GM23338 (cell line): ENCODE results near the gene DTD2. TPM values are rescaled to one million over a fixed set of nuclear protein-coding genes. Genes with fewer than 3 reads are reported as not detected.

ENCODE experiments used
- ATAC-seq: fragments of 200-7000 bp; cut with Tn5 transposase; 3 replicates; pipeline ENCODE4 v1.9.1; 2020
- DNase-seq: peaks from one replicate; pipeline ENCODE4 v3.0.0-alpha.2; 2015; ENCODE audit warnings: low spot score
- H2AFZ ChIP-seq: fragments of 200-600 bp; sonication (generic); 2 replicates; pipeline ENCODE4 v1.8.0; 2016; ENCODE audit warnings: antibody characterized with exemption, mild to moderate bottlenecking, moderate library complexity
- H3F3A ChIP-seq: fragments of 200-600 bp; sonication (generic); replicated peaks from 2 replicates; pipeline ENCODE4 v1.8.0; 2017; ENCODE audit warnings: antibody characterized with exemption, mixed run types, low read depth
- H3K27ac ChIP-seq: fragments of 200-600 bp; sonication (generic); 2 replicates; pipeline ENCODE4 v1.6.1; 2016; ENCODE audit warnings: low read depth
- H3K27me3 ChIP-seq: fragments of 200-600 bp; sonication (generic); 2 replicates; pipeline ENCODE4 v1.8.0; 2016; ENCODE audit warnings: mild to moderate bottlenecking, mixed run types, moderate library complexity; ENCODE audit not compliant: insufficient read depth
- H3K36me3 ChIP-seq: fragments of 200-600 bp; sonication (generic); 2 replicates; pipeline ENCODE4 v1.8.0; 2016; ENCODE audit warnings: mild to moderate bottlenecking; ENCODE audit not compliant: insufficient read depth
- H3K4me1 ChIP-seq: fragments of 200-600 bp; sonication (generic); 2 replicates; pipeline ENCODE4 v1.8.0; 2016; ENCODE audit warnings: mild to moderate bottlenecking, moderate library complexity; ENCODE audit not compliant: insufficient read depth
- H3K4me2 ChIP-seq: fragments of 200-600 bp; sonication (generic); 2 replicates; pipeline ENCODE4 v1.7.1; 2017; ENCODE audit warnings: mixed run types
- H3K4me3 ChIP-seq: fragments of 200-600 bp; sonication (generic); 2 replicates; pipeline ENCODE4 v1.6.1; 2016; ENCODE audit warnings: mixed run types
- H3K79me2 ChIP-seq: fragments of 200-600 bp; sonication (generic); replicated peaks from 2 replicates; pipeline ENCODE4 v1.8.0; 2017; ENCODE audit warnings: mild to moderate bottlenecking; ENCODE audit not compliant: insufficient read depth
- H3K9me2 ChIP-seq: fragments of 200-600 bp; sonication (generic); 2 replicates; pipeline ENCODE4 v1.8.0; 2017; ENCODE audit not compliant: insufficient read depth
- H4K20me1 ChIP-seq: fragments of 200-600 bp; sonication (generic); replicated peaks from 2 replicates; pipeline ENCODE4 v1.8.0; 2017; ENCODE audit warnings: mild to moderate bottlenecking; ENCODE audit not compliant: insufficient read depth
- H3K27ac Mint-ChIP-seq: 2 replicates; pipeline ENCODE4 v1.8.0; 2020; ENCODE audit warnings: inconsistent platforms, mild to moderate bottlenecking, moderate library complexity, mixed read lengths
- H3K27me3 Mint-ChIP-seq: 3 replicates; pipeline ENCODE4 v1.8.0; 2022; ENCODE audit warnings: low read depth, mild to moderate bottlenecking, moderate library complexity, mixed read lengths, inconsistent platforms; ENCODE audit not compliant: insufficient read depth, poor library complexity
- H3K36me3 Mint-ChIP-seq: 3 replicates; pipeline ENCODE4 v1.8.0; 2021; ENCODE audit warnings: low read depth, mild to moderate bottlenecking, inconsistent platforms, moderate library complexity, mixed read lengths
- H3K4me1 Mint-ChIP-seq: 3 replicates; pipeline ENCODE4 v1.8.0; 2020; ENCODE audit warnings: mild to moderate bottlenecking, inconsistent platforms, mixed read lengths
- H3K4me3 Mint-ChIP-seq: 3 replicates; pipeline ENCODE4 v1.8.0; 2021; ENCODE audit warnings: moderate library complexity, mild to moderate bottlenecking, inconsistent platforms, mixed read lengths
- H3K9me3 Mint-ChIP-seq: 3 replicates; pipeline ENCODE4 v1.8.0; 2020; ENCODE audit warnings: moderate library complexity, mild to moderate bottlenecking, inconsistent platforms, mixed read lengths
- CREB1 ChIP-seq: fragments of 250-450 bp; sonication (Bioruptor Pico); IDR thresholded peaks from 2 replicates; pipeline ENCODE4 v1.5.0; 2020; ENCODE audit warnings: low read depth, mild to moderate bottlenecking, moderate library complexity
- CTCF ChIP-seq, 2 experiments: fragments of 200-600 bp in 1 of 2; sonication (generic) in 1 of 2; conservative IDR thresholded peaks; 2 replicates each; pipeline versions ENCODE4 v1.5.1 to v1.6.1; 2016 to 2017; ENCODE audit warnings: antibody characterized with exemption in 2 of 2, low read depth in 2 of 2, mild to moderate bottlenecking in 2 of 2, moderate library complexity in 1 of 2
- ETS1 ChIP-seq: IDR thresholded peaks from 2 replicates; pipeline ENCODE4 v1.6.1; 2016; ENCODE audit warnings: antibody characterized with exemption
- EZH2 ChIP-seq: fragments of 200-600 bp; sonication (generic); IDR thresholded peaks from one replicate; pipeline ENCODE4 v1.8.0; 2017; ENCODE audit warnings: antibody characterized with exemption, mild to moderate bottlenecking, low read depth; ENCODE audit not compliant: unreplicated experiment
- EZH2phosphoT487 ChIP-seq: fragments of 200-600 bp; sonication (generic); IDR thresholded peaks from one replicate; pipeline ENCODE4 v1.8.1; 2018; ENCODE audit warnings: antibody characterized with exemption; ENCODE audit not compliant: unreplicated experiment
- ZNF114 ChIP-seq: fragments of 250-450 bp; sonication (Bioruptor Pico); IDR thresholded peaks from 2 replicates; pipeline ENCODE4 v1.5.0; 2020; ENCODE audit warnings: mild to moderate bottlenecking, moderate library complexity
- ZNF331 ChIP-seq: fragments of 250-450 bp; sonication (Bioruptor Pico); IDR thresholded peaks from 2 replicates; pipeline ENCODE4 v1.5.0; 2020; ENCODE audit warnings: low read depth, mild to moderate bottlenecking, moderate library complexity
- ZNF462 ChIP-seq: fragments of 250-450 bp; sonication (Bioruptor Pico); IDR thresholded peaks from 2 replicates; pipeline ENCODE4 v1.5.0; 2020; ENCODE audit warnings: mild to moderate bottlenecking, moderate library complexity
- polyA plus RNA-seq: library from polyadenylated mRNA; unstranded; fragments of >200 nt; fragmentation: Nextera tagmentation; extraction: Ambion mirVana; gene quantifications from 2 replicates; pipeline ENCODE4 v1.2.1, GENCODE V29; 2016
- total RNA-seq: library from RNA; depleted of rRNA; stranded (reverse); fragments of >200 nt; shearing (Covaris generic); gene quantifications from 2 replicates; pipeline ENCODE4 v1.2.3, GENCODE V29; 2014

DTD2 gene
- total and polyA plus RNA-seq, 2 experiments from 2014 or later = 6.3 to 37.5 TPM

GRCh38 chr14:31461545-31461944 is 4.2 kb upstream of the DTD2 start:
- no peaks in the 10 kb centered on the region for H3K36me3 ChIP-seq
- H3K4me1 ChIP-seq = peaks cover 6% of the 10 kb centered on the region
- Mint-ChIP-seq H3K9me3 (no peaks in the 10 kb centered on the region; the same call in 2 of the 3 replicates), H3K4me1 (peaks cover 15% of the 10 kb centered on the region), H3K27me3 (peaks cover 5% of the 10 kb centered on the region), H3K4me3 (no peak overlapping the region), H3K36me3 (no peaks in the 10 kb centered on the region), H3K27ac (no peak overlapping the region)
- H3K79me2 ChIP-seq = no peaks in the 10 kb centered on the region
- no peak overlapping the region for H3K4me3 ChIP-seq
- ATAC-seq (no peak), DNase-seq (no peak)
- H3F3A ChIP-seq = no peaks in the 10 kb centered on the region
- no peaks in the 10 kb centered on the region for H4K20me1 ChIP-seq
- peak overlapping the region; percentile 93 for H2AFZ ChIP-seq
- H3K27ac ChIP-seq = no peak overlapping the region
- TF ChIP-seq EZH2 = no peak
- no peak for TF ChIP-seq CREB1 (CRISPR knock-in tag)
- TF ChIP-seq ETS1 = no peak
- no peaks in the 10 kb centered on the region for H3K27me3 ChIP-seq
- H3K4me2 ChIP-seq = no peak overlapping the region
- peaks cover 4% of the 10 kb centered on the region; the same call in 1 of the 2 replicates for H3K9me2 ChIP-seq

- DNase-seq = no peak
- no peaks in the 10 kb centered on the region; the same call in 2 of the 3 replicates for H3K9me3 Mint-ChIP-seq
- H3K4me1 Mint-ChIP-seq = peaks cover 23% of the 10 kb centered on the region
- no peak for ATAC-seq
- H3K4me3 ChIP-seq = peak overlapping the region; percentile 66
- H3K4me3 Mint-ChIP-seq = peak overlapping the region; percentile 99
- H3K27me3 ChIP-seq = no peaks in the 10 kb centered on the region
- no peaks in the 10 kb centered on the region for H3K9me2 ChIP-seq
- H3K36me3 Mint-ChIP-seq = peaks cover 2% of the 10 kb centered on the region; the same call in 1 of the 3 replicates
- peaks cover 7% of the 10 kb centered on the region; the same call in 1 of the 2 replicates for H3K79me2 ChIP-seq
- peaks cover 5% of the 10 kb centered on the region for H3K27me3 Mint-ChIP-seq
- no peaks in the 10 kb centered on the region for H3K36me3 ChIP-seq
- H3K4me2 ChIP-seq = peak overlapping the region; percentile 72
- H3K4me1 ChIP-seq = peaks cover 6% of the 10 kb centered on the region
- H3K27ac Mint-ChIP-seq = peak overlapping the region; percentile 59; the same call in 1 of the 2 replicates
- H4K20me1 ChIP-seq = no peaks in the 10 kb centered on the region
- H3F3A ChIP-seq = no peaks in the 10 kb centered on the region
- H3K27ac ChIP-seq = no peak overlapping the region
- peak overlapping the region; percentile 39; the same call in 1 of the 2 replicates for H2AFZ ChIP-seq
- no peak for TF ChIP-seq EZH2
- no peak for TF ChIP-seq EZH2phosphoT487
- TF ChIP-seq ZNF462 (CRISPR knock-in tag) = no peak
- no peak for TF ChIP-seq ZNF331
- no peak for TF ChIP-seq ZNF114 (CRISPR knock-in tag)
- TF ChIP-seq CREB1 (CRISPR knock-in tag) = no peak
- no peak for TF ChIP-seq ETS1
- no peak for TF ChIP-seq CTCF (conservative IDR thresholded peaks at IDR 0.05; ENCODE audit: low read depth in 2 of 2)
Observed at GRCh38 chr14:31457665-31458659, 656 bp upstream of the DTD2 start.
